HepG2 (cell line): ENCODE measurements around the gene CA6. TPM values are rescaled to one million over a fixed set of nuclear protein-coding genes. Genes with fewer than 3 reads are reported as not detected.

Experiments used
- DPF2 ChIP-seq: sonication (generic); formaldehyde crosslinking; IDR thresholded peaks from 2 replicates; pipeline ENCODE4 v1.4.0; 2020; ENCODE audit warnings: mild to moderate bottlenecking, low read depth, missing genetic modification reagents, borderline replicate concordance
- E2F2 ChIP-seq: sonication (generic); formaldehyde crosslinking; IDR thresholded peaks from 2 replicates; pipeline ENCODE4 v1.4.0; 2020; ENCODE audit warnings: missing genetic modification reagents, borderline replicate concordance
- ETV5 ChIP-seq: IDR thresholded peaks from 2 replicates; pipeline ENCODE4 v1.6.1; 2018; ENCODE audit warnings: missing biosample characterization, missing genetic modification reagents, inconsistent platforms, borderline replicate concordance
- GLMP ChIP-seq: sonication (generic); formaldehyde crosslinking; IDR thresholded peaks from 2 replicates; pipeline ENCODE4 v1.9.0; 2021; ENCODE audit warnings: missing genetic modification reagents, mild to moderate bottlenecking, borderline replicate concordance
- HMG20A ChIP-seq: IDR thresholded peaks from 2 replicates; pipeline ENCODE4 v1.6.1; 2016; ENCODE audit warnings: borderline replicate concordance
- KLF11 ChIP-seq: IDR thresholded peaks from 2 replicates; pipeline ENCODE4 v1.6.1; 2016; ENCODE audit warnings: missing compliant biosample characterization
- LBX2 ChIP-seq: sonication (generic); formaldehyde crosslinking; IDR thresholded peaks from 2 replicates; pipeline ENCODE4 v1.5.0; 2020; ENCODE audit warnings: missing genetic modification reagents, mild to moderate bottlenecking, borderline replicate concordance
- MAFF ChIP-seq: IDR thresholded peaks from 2 replicates; pipeline ENCODE4 v1.6.1; 2011; ENCODE audit warnings: low read depth, low read length, improper control_type of control experiment
- MED8 ChIP-seq: sonication (generic); formaldehyde crosslinking; IDR thresholded peaks from 2 replicates; pipeline ENCODE4 v1.8.1; 2023; ENCODE audit warnings: mild to moderate bottlenecking, missing genetic modification reagents; ENCODE audit not compliant: insufficient replicate concordance
- MXD3 ChIP-seq: IDR thresholded peaks from 2 replicates; pipeline ENCODE4 v1.6.1; 2016; ENCODE audit warnings: mild to moderate bottlenecking, missing biosample characterization, missing genetic modification reagents
- PHF8 ChIP-seq: sonication (generic); formaldehyde crosslinking; IDR thresholded peaks from 2 replicates; pipeline ENCODE4 v1.5.0; 2020; ENCODE audit warnings: missing genetic modification reagents
- SNAPC4 ChIP-seq: sonication (generic); formaldehyde crosslinking; IDR thresholded peaks from 2 replicates; pipeline ENCODE4 v1.4.0; 2020; ENCODE audit warnings: mild to moderate bottlenecking, missing genetic modification reagents
- ZBTB26 ChIP-seq: IDR thresholded peaks from 2 replicates; pipeline ENCODE4 v1.6.1; 2016; ENCODE audit warnings: missing compliant biosample characterization, missing genetic modification reagents, borderline replicate concordance
- ZNF18 ChIP-seq: sonication (generic); formaldehyde crosslinking; IDR thresholded peaks from 2 replicates; pipeline ENCODE4 v1.8.0; 2022; ENCODE audit warnings: mild to moderate bottlenecking, missing genetic modification reagents; ENCODE audit not compliant: insufficient replicate concordance
- ZNF232 ChIP-seq: sonication (generic); formaldehyde crosslinking; IDR thresholded peaks from 2 replicates; pipeline ENCODE4 v1.4.0; 2020; ENCODE audit warnings: missing genetic modification reagents, borderline replicate concordance
- ZNF614 ChIP-seq: IDR thresholded peaks from 2 replicates; pipeline ENCODE4 v1.6.1; 2018; ENCODE audit warnings: missing biosample characterization, missing genetic modification reagents, inconsistent platforms, borderline replicate concordance
- ZNF773 ChIP-seq: sonication (generic); formaldehyde crosslinking; IDR thresholded peaks from 2 replicates; pipeline ENCODE4 v1.4.0; 2020; ENCODE audit warnings: missing genetic modification reagents, borderline replicate concordance
- polyA plus RNA-seq, 8 experiments: library from polyadenylated mRNA; depleted of rRNA in 3 of 8; stranded (reverse) in 7 of 8; unstranded in 1 of 8; fragments of >200 nt; fragmentation: Illumina TruSeq in 4 of 8; extraction: Trizol in 4 of 8; gene quantifications; 2 replicates each; pipeline versions ENCODE4 v1.2.1 to v1.2.3, GENCODE V29; 2011 to 2016; ENCODE audit warnings: low read depth in 4 of 8, missing spikeins in 1 of 8, mixed read lengths in 1 of 8; ENCODE audit not compliant: insufficient read depth in 1 of 8
- total RNA-seq, 5 experiments: library from RNA; depleted of rRNA; stranded (reverse); fragments of >200 nt; fragmentation: Illumina TruSeq; extraction: Trizol; gene quantifications; 2 replicates each; pipeline ENCODE4 v1.2.3, GENCODE V29; 2016; ENCODE audit warnings: low read depth in 1 of 5

The CA6 gene
- total and polyA plus RNA-seq, 2 of the 13 experiments (the other 11 are each of a cell fraction or from before 2014, with no cell fraction given): not detected

- TF ChIP-seq MAFF: no peak
- peak; percentile 56; the same call in 1 of the 2 replicates for TF ChIP-seq E2F2 (CRISPR knock-in tag)
- peak; percentile 65; the same call in 1 of the 2 replicates for TF ChIP-seq ZBTB26
- peak; percentile 54; the same call in 1 of the 2 replicates for TF ChIP-seq ETV5 (CRISPR knock-in tag)
- TF ChIP-seq MED8: no peak
- peak; percentile 73; the same call in 1 of the 2 replicates for TF ChIP-seq ZNF614
- TF ChIP-seq PHF8 (CRISPR knock-in tag): no peak
- peak; percentile 92 for TF ChIP-seq ZNF232
- peak; percentile 63; the same call in 1 of the 2 replicates for TF ChIP-seq LBX2 (CRISPR knock-in tag)
- TF ChIP-seq SNAPC4: no peak
- peak; percentile 41; the same call in 1 of the 2 replicates for TF ChIP-seq MXD3 (CRISPR knock-in tag)
- TF ChIP-seq HMG20A (CRISPR knock-in tag): peak; percentile 61; the same call in 1 of the 2 replicates
- TF ChIP-seq KLF11 (CRISPR knock-in tag): no peak
- TF ChIP-seq DPF2 (CRISPR knock-in tag): no peak
- no peak for TF ChIP-seq ZNF18 (CRISPR knock-in tag)
- no peak for TF ChIP-seq ZNF773 (CRISPR knock-in tag)
- TF ChIP-seq GLMP: no peak
Observed at GRCh38 chr1:8913457-8913856, 32.2 kb upstream of the CA6 start (continued).
